RWPE2 (cell line): ENCODE data around the gene COX7B.
A peak's percentile ranks its signal among the peaks of the same experiment; 100 is the strongest.

Experiments used
- ATAC-seq: fragments of 200-7000 bp; cut with Tn5 transposase; 3 replicates; pipeline ENCODE4 v1.9.1; 2021; ENCODE audit warnings: low read depth
- DNase-seq: peaks from one replicate; pipeline ENCODE4 v3.0.0-alpha.2; 2020; ENCODE audit warnings: low spot score
- H3K27ac ChIP-seq: fragments of 450-650 bp; 2 replicates; pipeline ENCODE4 v1.5.1; 2017; ENCODE audit warnings: mild to moderate bottlenecking; ENCODE audit not compliant: poor library complexity, severe bottlenecking
- H3K27me3 ChIP-seq: fragments of 250-450 bp; sonication (Bioruptor Pico); 2 replicates; pipeline ENCODE4 v1.5.1; 2021; ENCODE audit warnings: mild to moderate bottlenecking, moderate library complexity; ENCODE audit not compliant: insufficient read depth, poor library complexity, severe bottlenecking
- H3K36me3 ChIP-seq: fragments of 250-450 bp; sonication (Bioruptor Pico); 2 replicates; pipeline ENCODE4 v1.5.1; 2020; ENCODE audit warnings: low read depth, mild to moderate bottlenecking, moderate library complexity
- H3K4me1 ChIP-seq: fragments of 250-450 bp; sonication (Bioruptor Pico); 2 replicates; pipeline ENCODE4 v1.5.1; 2021; ENCODE audit warnings: mild to moderate bottlenecking, moderate library complexity; ENCODE audit not compliant: insufficient read depth, poor library complexity, severe bottlenecking
- H3K4me3 ChIP-seq: fragments of 250-450 bp; sonication (Bioruptor Pico); 2 replicates; pipeline ENCODE4 v1.5.1; 2021; ENCODE audit warnings: mild to moderate bottlenecking, moderate library complexity; ENCODE audit not compliant: severe bottlenecking
- H3K9me3 ChIP-seq: fragments of 250-450 bp; sonication (Bioruptor Pico); 2 replicates; pipeline ENCODE4 v1.5.1; 2021; ENCODE audit warnings: mild to moderate bottlenecking, moderate library complexity; ENCODE audit not compliant: severe bottlenecking
- TF ChIP-seq, protein P1 (sequence below): fragments of 450-650 bp; IDR thresholded peaks from one replicate; pipeline ENCODE4 v1.5.1; 2017; ENCODE audit warnings: mild to moderate bottlenecking, moderate library complexity; ENCODE audit not compliant: poor library complexity, severe bottlenecking

The COX7B gene

DNA sequence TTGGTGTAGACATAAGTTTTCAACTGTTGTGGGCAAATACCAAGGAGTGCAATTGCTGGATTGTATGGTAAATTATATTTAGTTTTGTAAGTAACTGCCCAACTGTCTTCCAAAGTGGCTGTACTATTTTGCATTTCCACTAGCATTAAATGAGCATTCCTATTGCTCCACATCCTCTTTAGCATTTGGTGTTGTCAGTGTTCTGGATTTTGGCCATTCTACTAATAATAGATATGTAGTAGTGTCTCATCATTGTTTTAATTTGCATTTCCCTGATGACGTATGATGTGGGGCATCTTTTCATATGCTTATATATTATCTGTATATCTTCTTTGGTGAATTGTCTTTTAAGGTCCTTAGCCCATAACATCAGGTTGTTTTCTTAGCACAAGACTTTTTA, 52.9 kb downstream of the COX7B start:
- H3K4me1 ChIP-seq, result no peaks in the 10 kb centered on the region
- DNase-seq (no peak), ATAC-seq (no peak)
- H3K36me3 ChIP-seq, result no peaks in the 10 kb centered on the region
- H3K27ac ChIP-seq, result no peak overlapping the region
- H3K4me3 ChIP-seq, result no peak overlapping the region
- TF ChIP-seq, protein P1, sequence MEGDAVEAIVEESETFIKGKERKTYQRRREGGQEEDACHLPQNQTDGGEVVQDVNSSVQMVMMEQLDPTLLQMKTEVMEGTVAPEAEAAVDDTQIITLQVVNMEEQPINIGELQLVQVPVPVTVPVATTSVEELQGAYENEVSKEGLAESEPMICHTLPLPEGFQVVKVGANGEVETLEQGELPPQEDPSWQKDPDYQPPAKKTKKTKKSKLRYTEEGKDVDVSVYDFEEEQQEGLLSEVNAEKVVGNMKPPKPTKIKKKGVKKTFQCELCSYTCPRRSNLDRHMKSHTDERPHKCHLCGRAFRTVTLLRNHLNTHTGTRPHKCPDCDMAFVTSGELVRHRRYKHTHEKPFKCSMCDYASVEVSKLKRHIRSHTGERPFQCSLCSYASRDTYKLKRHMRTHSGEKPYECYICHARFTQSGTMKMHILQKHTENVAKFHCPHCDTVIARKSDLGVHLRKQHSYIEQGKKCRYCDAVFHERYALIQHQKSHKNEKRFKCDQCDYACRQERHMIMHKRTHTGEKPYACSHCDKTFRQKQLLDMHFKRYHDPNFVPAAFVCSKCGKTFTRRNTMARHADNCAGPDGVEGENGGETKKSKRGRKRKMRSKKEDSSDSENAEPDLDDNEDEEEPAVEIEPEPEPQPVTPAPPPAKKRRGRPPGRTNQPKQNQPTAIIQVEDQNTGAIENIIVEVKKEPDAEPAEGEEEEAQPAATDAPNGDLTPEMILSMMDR, result no peak
- H3K27me3 ChIP-seq, result no peaks in the 10 kb centered on the region
- H3K9me3 ChIP-seq, result no peaks in the 10 kb centered on the region

DNA sequence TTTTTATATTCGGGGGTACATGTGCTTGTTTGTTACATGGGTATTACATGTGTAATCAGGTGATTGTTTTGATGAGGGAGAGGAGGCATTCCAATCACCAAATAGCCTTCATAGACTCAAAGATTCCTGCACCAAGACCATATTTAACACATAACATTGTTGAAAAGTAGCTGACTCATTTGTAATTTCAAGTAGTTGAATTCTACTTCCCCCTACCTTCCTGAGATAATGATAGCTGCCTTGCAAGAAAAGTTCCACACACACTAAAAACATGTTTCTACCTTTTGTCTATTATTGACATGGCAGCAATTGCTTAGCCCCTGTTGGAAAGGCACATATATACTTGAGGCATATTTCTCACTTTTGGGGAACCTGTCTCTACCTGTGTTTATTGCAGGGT, 54.0 kb downstream of the COX7B start:
- Histone ChIP-seq H3K4me3 (no peak overlapping the region), H3K27me3 (no peaks in the 10 kb centered on the region), H3K9me3 (no peaks in the 10 kb centered on the region), H3K27ac (no peak overlapping the region), H3K4me1 (no peaks in the 10 kb centered on the region), H3K36me3 (no peaks in the 10 kb centered on the region)
- TF ChIP-seq, protein P1, result no peak
- DNase-seq (no peak), ATAC-seq (no peak)

DNA sequence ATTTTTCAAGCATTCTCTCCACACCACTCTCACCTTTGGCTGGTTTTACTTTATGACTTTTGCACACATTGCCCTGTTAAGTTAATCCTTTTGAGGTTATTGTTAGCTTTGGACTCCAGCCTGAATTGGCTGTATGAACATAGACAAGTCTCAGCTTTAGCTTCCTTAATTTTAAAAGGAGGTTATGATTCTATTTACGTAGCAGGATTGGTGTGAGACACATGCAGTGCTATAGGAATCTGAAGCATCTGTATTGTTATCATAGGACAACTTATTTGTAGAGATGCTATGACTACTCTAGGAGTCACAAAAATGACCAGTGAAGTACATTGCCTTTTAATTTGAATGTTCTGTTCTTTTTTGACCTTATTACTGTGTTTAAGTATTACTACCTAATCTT, 54.4 kb downstream of the COX7B start:
- no peaks in the 10 kb centered on the region for H3K27me3 ChIP-seq
- H3K27ac ChIP-seq, result no peak overlapping the region
- ATAC-seq, result peak; percentile 25; the same call in 1 of the 3 replicates

More for the DNA sequence above, 54.4 kb downstream of the COX7B start:
- no peaks in the 10 kb centered on the region for H3K9me3 ChIP-seq
- H3K36me3 ChIP-seq, result no peaks in the 10 kb centered on the region
- H3K4me3 ChIP-seq, result no peak overlapping the region
- DNase-seq, result no peak
- TF ChIP-seq, protein P1, result no peak
- H3K4me1 ChIP-seq, result no peaks in the 10 kb centered on the region
